H1 (cell line): ENCODE results near the gene MACROD2.

Source experiments
- CHD2 ChIP-seq: IDR thresholded peaks from 2 replicates; pipeline ENCODE4 v1.6.1; 2012; ENCODE audit warnings: low read length, improper control_type of control experiment
- CTCF ChIP-seq, 3 experiments: IDR thresholded peaks; 1 replicate in 2 of 3; 2 replicates in 1 of 3; pipeline versions ENCODE4 v1.5.1 to v1.6.1; 2011; ENCODE audit warnings: low read length in 3 of 3, mild to moderate bottlenecking in 3 of 3, inconsistent platforms in 2 of 3, low read depth in 1 of 3, moderate library complexity in 1 of 3; ENCODE audit not compliant: insufficient read depth in 1 of 3; ENCODE audit errors: control extremely low read depth in 1 of 3
- GABPA ChIP-seq: IDR thresholded peaks from 2 replicates; pipeline ENCODE4 v1.6.1; 2011; ENCODE audit warnings: mild to moderate bottlenecking, low read length, moderate library complexity, borderline replicate concordance; ENCODE audit not compliant: insufficient read depth
- POLR2A ChIP-seq, 2 experiments: IDR thresholded peaks; 1 replicate in 1 of 2; 2 replicates in 1 of 2; pipeline ENCODE4 v1.6.1; 2011; ENCODE audit warnings: low read depth in 2 of 2, low read length in 2 of 2, mild to moderate bottlenecking in 2 of 2; ENCODE audit errors: control extremely low read depth in 1 of 2
- YY1 ChIP-seq: IDR thresholded peaks from 2 replicates; pipeline ENCODE4 v1.6.1; 2011; ENCODE audit warnings: low read depth, mild to moderate bottlenecking, low read length

GRCh38 chr20:15863735-15864134 lies 1868.4 kb downstream of the MACROD2 start:
- TF ChIP-seq CHD2: no peak
- no peak for TF ChIP-seq POLR2A (IDR thresholded peaks at IDR 0.05; ENCODE audit: control extremely low read depth in 1 of 2, low read depth in 2 of 2, low read length in 2 of 2)
- no peak for TF ChIP-seq GABPA
- no peak for TF ChIP-seq YY1
- no peak for TF ChIP-seq CTCF (IDR thresholded peaks at IDR 0.05; ENCODE audit: control extremely low read depth in 1 of 3, insufficient read depth in 1 of 3, low read depth in 1 of 3, low read length in 3 of 3)
